ENCODE results near the gene RPLP2.

GRCh38 chr11:836700-837099 is 26.9 kb downstream of the RPLP2 start:
- TF ChIP-seq CTCF (conservative IDR thresholded peaks at IDR 0.05; ENCODE audit: low read depth, low read length) (no peak), MAZ (IDR thresholded peaks at IDR 0.05; ENCODE audit: borderline replicate concordance, low read depth, low read length) (no peak), POLR2A (IDR thresholded peaks at IDR 0.05; ENCODE audit: low read depth, low read length) (no peak), RFX5 (IDR thresholded peaks at IDR 0.05; ENCODE audit: low read depth, low read length) (no peak)
